Muscle layer of duodenum (tissue), 2 donors: ENCODE measurements around the gene SLC25A42.

ENCODE experiments used
- H3K27ac ChIP-seq: one replicate; pipeline ENCODE4 v1.7.0; 2013; ENCODE audit warnings: mild to moderate bottlenecking, low read length
- H3K27me3 ChIP-seq: one replicate; pipeline ENCODE4 v1.7.0; 2013; ENCODE audit warnings: low read depth, mild to moderate bottlenecking, control low read depth, low read length
- H3K36me3 ChIP-seq, 2 donors: one replicate each; pipeline ENCODE4 v1.7.0; 2013; ENCODE audit warnings: low read length in 2 of 2, control low read depth in 1 of 2, mild to moderate bottlenecking in 1 of 2; ENCODE audit not compliant: insufficient read depth in 2 of 2, control insufficient read depth in 1 of 2
- H3K4me1 ChIP-seq, 2 donors: one replicate each; pipeline ENCODE4 v1.7.0; 2013; ENCODE audit warnings: low read length in 2 of 2, mild to moderate bottlenecking in 2 of 2, control low read depth in 1 of 2, moderate library complexity in 1 of 2; ENCODE audit not compliant: insufficient read depth in 2 of 2, control insufficient read depth in 1 of 2
- H3K4me3 ChIP-seq, 2 donors: one replicate each; pipeline ENCODE4 v1.7.0; 2013; ENCODE audit warnings: low read length in 2 of 2, low read depth in 1 of 2, mild to moderate bottlenecking in 1 of 2
- H3K9me3 ChIP-seq, 2 donors: one replicate each; pipeline ENCODE4 v1.7.0; 2013; ENCODE audit warnings: low read length in 2 of 2, control low read depth in 1 of 2, mild to moderate bottlenecking in 1 of 2; ENCODE audit not compliant: control insufficient read depth in 1 of 2
- donor health status: healthy.

SLC25A42 gene

GRCh38 chr19:19033426-19034203 lies 30.2 kb upstream of the SLC25A42 start, which contains the start of the genes ARMC6 and SUGP2:
ARMC6 (plus strand) TSS chr19:19033603; CDS start chr19:19034210, 607 bp downstream.
SUGP2 (minus strand) TSS chr19:19033517; CDS start chr19:19031071, 2,446 bp downstream.
- peak within 1 kb of the TSS; percentile 58 for H3K27ac ChIP-seq
- H3K4me1 ChIP-seq, result peaks cover 0 to 20% of the 10 kb centered on the region in 2 donors
- peak within 1 kb of the TSS; percentile 83 to 91 for H3K4me3 ChIP-seq
- H3K9me3 ChIP-seq, result no peaks in the 10 kb centered on the region
- no peaks in the 10 kb centered on the region for H3K27me3 ChIP-seq
- H3K36me3 ChIP-seq, result peaks cover 2 to 12% of the 10 kb centered on the region in 2 donors

- Histone ChIP-seq H3K9me3 (no peaks in the 10 kb centered on the region), H3K27me3 (no peaks in the 10 kb centered on the region), H3K27ac (peak overlapping the region; percentile 58), H3K4me1 (peaks cover 0 to 20% of the 10 kb centered on the region in 2 donors), H3K36me3 (peaks cover 0 to 11% of the 10 kb centered on the region in 2 donors), H3K4me3 (peak overlapping the region; percentile 67 to 91)
Observed at GRCh38 chr19:19034204-19034624, 29.6 kb upstream of the SLC25A42 start.

- no peak overlapping the region for H3K4me3 ChIP-seq
- peaks cover 14 to 25% of the 10 kb centered on the region in 2 donors for H3K36me3 ChIP-seq
- H3K27ac ChIP-seq, result no peak overlapping the region
- no peaks in the 10 kb centered on the region for H3K27me3 ChIP-seq
- H3K9me3 ChIP-seq, result no peaks in the 10 kb centered on the region
- peaks cover 0 to 5% of the 10 kb centered on the region in 2 donors for H3K4me1 ChIP-seq
Observed at GRCh38 chr19:19039901-19040300, 23.9 kb upstream of the SLC25A42 start.

- peaks cover 0 to 5% of the 10 kb centered on the region in 2 donors for H3K4me1 ChIP-seq
- no peak overlapping the region for H3K27ac ChIP-seq
- no peak overlapping the region for H3K4me3 ChIP-seq
- no peaks in the 10 kb centered on the region for H3K27me3 ChIP-seq
- H3K9me3 ChIP-seq, result no peaks in the 10 kb centered on the region
- H3K36me3 ChIP-seq, result peaks cover 14 to 25% of the 10 kb centered on the region in 2 donors
Observed at GRCh38 chr19:19040417-19040816, 23.4 kb upstream of the SLC25A42 start.

- H3K4me1 ChIP-seq, result peaks cover 0 to 5% of the 10 kb centered on the region in 2 donors
- H3K27me3 ChIP-seq, result no peaks in the 10 kb centered on the region
- no peak overlapping the region for H3K4me3 ChIP-seq
- H3K27ac ChIP-seq, result no peak overlapping the region
- H3K9me3 ChIP-seq, result no peaks in the 10 kb centered on the region
- H3K36me3 ChIP-seq, result peaks cover 14 to 23% of the 10 kb centered on the region in 2 donors
Observed at GRCh38 chr19:19042732-19043280, 21.0 kb upstream of the SLC25A42 start.

- no peaks in the 10 kb centered on the region for H3K9me3 ChIP-seq
- no peak overlapping the region for H3K27ac ChIP-seq
- peaks cover 0 to 5% of the 10 kb centered on the region in 2 donors for H3K4me1 ChIP-seq
- H3K36me3 ChIP-seq, result peaks cover 14 to 22% of the 10 kb centered on the region in 2 donors
- no peaks in the 10 kb centered on the region for H3K27me3 ChIP-seq
- no peak overlapping the region for H3K4me3 ChIP-seq
Observed at GRCh38 chr19:19043481-19043880, 20.3 kb upstream of the SLC25A42 start.

GRCh38 chr19:19043881-19044280 lies 19.9 kb upstream of the SLC25A42 start:
- Histone ChIP-seq H3K27ac (no peak overlapping the region), H3K9me3 (no peaks in the 10 kb centered on the region), H3K27me3 (no peaks in the 10 kb centered on the region), H3K4me1 (peaks cover 0 to 5% of the 10 kb centered on the region in 2 donors), H3K4me3 (no peak overlapping the region), H3K36me3 (peaks cover 14 to 22% of the 10 kb centered on the region in 2 donors)

GRCh38 chr19:19049406-19049805 lies 14.4 kb upstream of the SLC25A42 start:
- H3K27me3 ChIP-seq, result no peaks in the 10 kb centered on the region
- peaks cover 14 to 34% of the 10 kb centered on the region in 2 donors for H3K36me3 ChIP-seq
- H3K4me3 ChIP-seq, result no peak overlapping the region

GRCh38 chr19:19050104-19050503 lies 13.7 kb upstream of the SLC25A42 start:
- Histone ChIP-seq H3K4me1 (no peaks in the 10 kb centered on the region), H3K4me3 (no peak overlapping the region), H3K27ac (no peak overlapping the region), H3K27me3 (no peaks in the 10 kb centered on the region), H3K9me3 (no peaks in the 10 kb centered on the region), H3K36me3 (peaks cover 18 to 37% of the 10 kb centered on the region in 2 donors)

More at GRCh38 chr19:19049406-19049805, 14.4 kb upstream of the SLC25A42 start:
- Histone ChIP-seq H3K4me1 (no peaks in the 10 kb centered on the region), H3K27ac (no peak overlapping the region), H3K9me3 (no peaks in the 10 kb centered on the region)

- peaks cover 23 to 44% of the 10 kb centered on the region in 2 donors for H3K36me3 ChIP-seq
- H3K4me1 ChIP-seq, result no peaks in the 10 kb centered on the region
- no peak overlapping the region for H3K4me3 ChIP-seq
- no peak overlapping the region for H3K27ac ChIP-seq
- no peaks in the 10 kb centered on the region for H3K9me3 ChIP-seq
- H3K27me3 ChIP-seq, result no peaks in the 10 kb centered on the region
Observed at GRCh38 chr19:19050731-19051130, 13.1 kb upstream of the SLC25A42 start.

GRCh38 chr19:19051478-19052213 lies 12.1 kb upstream of the SLC25A42 start:
- Histone ChIP-seq H3K36me3 (peaks cover 23 to 52% of the 10 kb centered on the region in 2 donors), H3K27ac (no peak overlapping the region)

More at GRCh38 chr19:19051478-19052213, 12.1 kb upstream of the SLC25A42 start:
- Histone ChIP-seq H3K9me3 (no peaks in the 10 kb centered on the region), H3K4me3 (no peak overlapping the region), H3K4me1 (no peaks in the 10 kb centered on the region), H3K27me3 (no peaks in the 10 kb centered on the region)
